T-helper 9 cell (primary cell): ENCODE data around the gene OMA1.

Experiments
- DNase-seq: peaks from one replicate; pipeline ENCODE4 v3.0.0-alpha.2; 2020

Gene OMA1

GRCh38 chr1:58457023-58457635 lies 89.4 kb downstream of the OMA1 start:
- no peak for DNase-seq

GRCh38 chr1:58456470-58456869 lies 90.1 kb downstream of the OMA1 start:
- no peak for DNase-seq

- DNase-seq, result no peak
Measured at GRCh38 chr1:58454807-58455206, 91.7 kb downstream of the OMA1 start.

GRCh38 chr1:58454385-58454784 lies 92.1 kb downstream of the OMA1 start:
- DNase-seq, result no peak

GRCh38 chr1:58451560-58452191 lies 94.8 kb downstream of the OMA1 start:
- no peak for DNase-seq

GRCh38 chr1:58447886-58448285 lies 98.6 kb downstream of the OMA1 start:
- no peak for DNase-seq

- DNase-seq, result no peak
Measured at GRCh38 chr1:58447042-58447441, 99.5 kb downstream of the OMA1 start.

GRCh38 chr1:58446368-58446767 lies 100.2 kb downstream of the OMA1 start:
- DNase-seq, result no peak

GRCh38 chr1:58443986-58444868 lies 102.3 kb downstream of the OMA1 start:
- DNase-seq, result no peak

GRCh38 chr1:58442114-58442513 lies 104.4 kb downstream of the OMA1 start:
- DNase-seq, result no peak

- no peak for DNase-seq
Measured at GRCh38 chr1:58441699-58442098, 104.8 kb downstream of the OMA1 start.

GRCh38 chr1:58440696-58441095 lies 105.8 kb downstream of the OMA1 start:
- DNase-seq, result no peak

GRCh38 chr1:58439946-58440345 lies 106.6 kb downstream of the OMA1 start:
- DNase-seq, result no peak

- DNase-seq, result no peak
Measured at GRCh38 chr1:58438468-58438867, 108.1 kb downstream of the OMA1 start.

GRCh38 chr1:58437623-58438022 lies 108.9 kb downstream of the OMA1 start:
- DNase-seq, result no peak

GRCh38 chr1:58436615-58437297 lies 109.8 kb downstream of the OMA1 start:
- no peak for DNase-seq

- no peak for DNase-seq
Measured at GRCh38 chr1:58435376-58435775, 111.2 kb downstream of the OMA1 start.

- no peak for DNase-seq
Measured at GRCh38 chr1:58434607-58435006, 111.9 kb downstream of the OMA1 start.

- no peak for DNase-seq
Measured at GRCh38 chr1:58434181-58434580, 112.3 kb downstream of the OMA1 start.

GRCh38 chr1:58432851-58433668 lies 113.5 kb downstream of the OMA1 start:
- DNase-seq, result no peak

GRCh38 chr1:58431901-58432620 lies 114.5 kb downstream of the OMA1 start:
- no peak for DNase-seq
